Stimulated activated CD4-positive, alpha-beta T cell treated with anti-CD3 and anti-CD28 coated beads, Interleukin-12 subunit alpha, Interleukin-12 subunit beta, amount 100 ng/mL, for 4 hours (primary cell): ENCODE data around the gene DAGLA.

Source experiments
- DNase-seq: peaks from one replicate; pipeline ENCODE4 v3.0.0-alpha.2; 2020

The DAGLA gene

GRCh38 chr11:61782841-61783240, 102.7 kb downstream of the DAGLA start:
- DNase-seq, result no peak

- no peak for DNase-seq
Measured at GRCh38 chr11:61783717-61784505, 103.7 kb downstream of the DAGLA start.

- DNase-seq, result no peak
Measured at GRCh38 chr11:61784506-61784805, 104.3 kb downstream of the DAGLA start.

- DNase-seq, result no peak
Measured at GRCh38 chr11:61785837-61786402, 105.7 kb downstream of the DAGLA start.

GRCh38 chr11:61787928-61788491, 107.8 kb downstream of the DAGLA start:
- no peak for DNase-seq

- peak; percentile 22 for DNase-seq
Measured at GRCh38 chr11:61791737-61792309, 111.6 kb downstream of the DAGLA start.

- DNase-seq, result peak; percentile 80
Measured at GRCh38 chr11:61792310-61793082, 112.3 kb downstream of the DAGLA start, which contains the start of the genes FEN1 and TMEM258. FEN1 (plus strand) TSS chr11:61792911; CDS start chr11:61795362, 2,451 bp downstream. TMEM258 (minus strand) TSS chr11:61792599; CDS start chr11:61792558, 41 bp downstream.

- DNase-seq, result no peak
Measured at GRCh38 chr11:61793083-61793828, 113.1 kb downstream of the DAGLA start.

- no peak for DNase-seq
Measured at GRCh38 chr11:61793829-61794204, 113.6 kb downstream of the DAGLA start.

GRCh38 chr11:61794579-61794978, 114.4 kb downstream of the DAGLA start:
- DNase-seq, result no peak

GRCh38 chr11:61795459-61795858, 115.3 kb downstream of the DAGLA start:
- DNase-seq, result no peak

- no peak for DNase-seq
Measured at GRCh38 chr11:61795876-61796526, 115.8 kb downstream of the DAGLA start.
